ENCODE results near the gene CREG2.
"Not testable (repeated sequence)": the region's sequence is repeated elsewhere in the genome, so short reads cannot be mapped to it uniquely, and the experiment has no call there.

Gene CREG2

GRCh38 chr2:101354420-101355311 lies 32.6 kb downstream of the CREG2 start:
- H3K4me3 Mint-ChIP-seq, result no peak overlapping the region
- peaks cover 5% of the 10 kb centered on the region for H3K27me3 Mint-ChIP-seq (ENCODE audit: low read depth)
- no peaks in the 10 kb centered on the region for H3K9me3 Mint-ChIP-seq
- no peak overlapping the region for H3K27ac Mint-ChIP-seq
- peaks cover 3% of the 10 kb centered on the region for H3K4me1 Mint-ChIP-seq (ENCODE audit: low read depth)
- no peaks in the 10 kb centered on the region for H3K36me3 Mint-ChIP-seq (ENCODE audit: low read depth)

- not testable (repeated sequence) for H3K27me3 Mint-ChIP-seq (ENCODE audit: low read depth); H3K4me1 Mint-ChIP-seq (ENCODE audit: low read depth); H3K9me3 Mint-ChIP-seq; H3K27ac Mint-ChIP-seq; H3K36me3 Mint-ChIP-seq (ENCODE audit: low read depth); H3K4me3 Mint-ChIP-seq
These were observed 34.7 kb downstream of the CREG2 start for GRCh38 chr2:101352631-101353030.

GRCh38 chr2:101351207-101351606 lies 36.1 kb downstream of the CREG2 start:
- Mint-ChIP-seq H3K4me3 (no peak overlapping the region), H3K27me3 (ENCODE audit: low read depth) (peaks cover 18% of the 10 kb centered on the region), H3K9me3 (no peaks in the 10 kb centered on the region), H3K27ac (no peak overlapping the region), H3K36me3 (ENCODE audit: low read depth) (no peaks in the 10 kb centered on the region), H3K4me1 (ENCODE audit: low read depth) (peaks cover 3% of the 10 kb centered on the region)

- Mint-ChIP-seq H3K4me1 (ENCODE audit: low read depth) (peaks cover 3% of the 10 kb centered on the region), H3K9me3 (no peaks in the 10 kb centered on the region), H3K27me3 (ENCODE audit: low read depth) (peaks cover 18% of the 10 kb centered on the region), H3K4me3 (no peak overlapping the region), H3K36me3 (ENCODE audit: low read depth) (no peaks in the 10 kb centered on the region), H3K27ac (no peak overlapping the region)
These were observed 37.2 kb downstream of the CREG2 start for GRCh38 chr2:101349893-101350662.

- Mint-ChIP-seq H3K4me1 (ENCODE audit: low read depth) (peaks cover 3% of the 10 kb centered on the region), H3K36me3 (ENCODE audit: low read depth) (no peaks in the 10 kb centered on the region), H3K4me3 (no peak overlapping the region), H3K27me3 (ENCODE audit: low read depth) (peaks cover 18% of the 10 kb centered on the region), H3K9me3 (no peaks in the 10 kb centered on the region), H3K27ac (no peak overlapping the region)
These were observed 38.4 kb downstream of the CREG2 start for GRCh38 chr2:101348883-101349282.

GRCh38 chr2:101346909-101347308 lies 40.4 kb downstream of the CREG2 start:
- no peak overlapping the region for H3K4me3 Mint-ChIP-seq
- no peak overlapping the region for H3K27ac Mint-ChIP-seq
- H3K36me3 Mint-ChIP-seq (ENCODE audit: low read depth), result no peaks in the 10 kb centered on the region
- H3K4me1 Mint-ChIP-seq (ENCODE audit: low read depth), result peaks cover 13% of the 10 kb centered on the region
- peaks cover 13% of the 10 kb centered on the region for H3K27me3 Mint-ChIP-seq (ENCODE audit: low read depth)
- H3K9me3 Mint-ChIP-seq, result no peaks in the 10 kb centered on the region

GRCh38 chr2:101344137-101344536 lies 43.2 kb downstream of the CREG2 start:
- peaks cover 13% of the 10 kb centered on the region for H3K27me3 Mint-ChIP-seq (ENCODE audit: low read depth)
- H3K4me3 Mint-ChIP-seq, result no peak overlapping the region
- no peaks in the 10 kb centered on the region for H3K9me3 Mint-ChIP-seq
- peaks cover 34% of the 10 kb centered on the region for H3K4me1 Mint-ChIP-seq (ENCODE audit: low read depth)
- H3K27ac Mint-ChIP-seq, result no peak overlapping the region
- H3K36me3 Mint-ChIP-seq (ENCODE audit: low read depth), result no peaks in the 10 kb centered on the region

- Mint-ChIP-seq H3K9me3 (no peaks in the 10 kb centered on the region), H3K36me3 (ENCODE audit: low read depth) (no peaks in the 10 kb centered on the region), H3K27ac (no peak overlapping the region), H3K27me3 (ENCODE audit: low read depth) (peaks cover 15% of the 10 kb centered on the region), H3K4me3 (no peak overlapping the region), H3K4me1 (ENCODE audit: low read depth) (peaks cover 36% of the 10 kb centered on the region)
These were observed 44.7 kb downstream of the CREG2 start for GRCh38 chr2:101342625-101343008.

GRCh38 chr2:101341901-101342624 lies 45.2 kb downstream of the CREG2 start:
- Mint-ChIP-seq H3K4me3 (peak overlapping the region; percentile 2), H3K27ac (peak overlapping the region; percentile 10), H3K27me3 (ENCODE audit: low read depth) (peaks cover 12% of the 10 kb centered on the region), H3K9me3 (no peaks in the 10 kb centered on the region), H3K4me1 (ENCODE audit: low read depth) (peaks cover 36% of the 10 kb centered on the region), H3K36me3 (ENCODE audit: low read depth) (no peaks in the 10 kb centered on the region)

- Mint-ChIP-seq H3K36me3 (ENCODE audit: low read depth) (no peaks in the 10 kb centered on the region), H3K4me1 (ENCODE audit: low read depth) (peaks cover 36% of the 10 kb centered on the region), H3K9me3 (no peaks in the 10 kb centered on the region), H3K27me3 (ENCODE audit: low read depth) (peaks cover 5% of the 10 kb centered on the region), H3K27ac (peak overlapping the region; percentile 10), H3K4me3 (peak overlapping the region; percentile 2)
These were observed 45.9 kb downstream of the CREG2 start for GRCh38 chr2:101341421-101341820.

GRCh38 chr2:101340141-101340551 lies 47.2 kb downstream of the CREG2 start:
- no peaks in the 10 kb centered on the region for H3K9me3 Mint-ChIP-seq
- H3K4me3 Mint-ChIP-seq, result peak overlapping the region; percentile 33
- peaks cover 36% of the 10 kb centered on the region for H3K4me1 Mint-ChIP-seq (ENCODE audit: low read depth)
- H3K36me3 Mint-ChIP-seq (ENCODE audit: low read depth), result no peaks in the 10 kb centered on the region
- H3K27me3 Mint-ChIP-seq (ENCODE audit: low read depth), result peaks cover 5% of the 10 kb centered on the region
- peak overlapping the region; percentile 53 for H3K27ac Mint-ChIP-seq

GRCh38 chr2:101339266-101339880 lies 47.9 kb downstream of the CREG2 start:
- H3K27ac Mint-ChIP-seq, result no peak overlapping the region
- no peaks in the 10 kb centered on the region for H3K36me3 Mint-ChIP-seq (ENCODE audit: low read depth)
- no peak overlapping the region for H3K4me3 Mint-ChIP-seq
- H3K4me1 Mint-ChIP-seq (ENCODE audit: low read depth), result peaks cover 36% of the 10 kb centered on the region
- H3K27me3 Mint-ChIP-seq (ENCODE audit: low read depth), result peaks cover 5% of the 10 kb centered on the region
- no peaks in the 10 kb centered on the region for H3K9me3 Mint-ChIP-seq

- no peak overlapping the region for H3K27ac Mint-ChIP-seq
- H3K4me1 Mint-ChIP-seq (ENCODE audit: low read depth), result peaks cover 40% of the 10 kb centered on the region
These were observed 49.4 kb downstream of the CREG2 start for GRCh38 chr2:101337877-101338276.

More at GRCh38 chr2:101337877-101338276, 49.4 kb downstream of the CREG2 start:
- no peaks in the 10 kb centered on the region for H3K36me3 Mint-ChIP-seq (ENCODE audit: low read depth)
- H3K27me3 Mint-ChIP-seq (ENCODE audit: low read depth), result peaks cover 5% of the 10 kb centered on the region
- no peaks in the 10 kb centered on the region for H3K9me3 Mint-ChIP-seq
- no peak overlapping the region for H3K4me3 Mint-ChIP-seq
